ENCODE results near the gene LMF2.

DNA sequence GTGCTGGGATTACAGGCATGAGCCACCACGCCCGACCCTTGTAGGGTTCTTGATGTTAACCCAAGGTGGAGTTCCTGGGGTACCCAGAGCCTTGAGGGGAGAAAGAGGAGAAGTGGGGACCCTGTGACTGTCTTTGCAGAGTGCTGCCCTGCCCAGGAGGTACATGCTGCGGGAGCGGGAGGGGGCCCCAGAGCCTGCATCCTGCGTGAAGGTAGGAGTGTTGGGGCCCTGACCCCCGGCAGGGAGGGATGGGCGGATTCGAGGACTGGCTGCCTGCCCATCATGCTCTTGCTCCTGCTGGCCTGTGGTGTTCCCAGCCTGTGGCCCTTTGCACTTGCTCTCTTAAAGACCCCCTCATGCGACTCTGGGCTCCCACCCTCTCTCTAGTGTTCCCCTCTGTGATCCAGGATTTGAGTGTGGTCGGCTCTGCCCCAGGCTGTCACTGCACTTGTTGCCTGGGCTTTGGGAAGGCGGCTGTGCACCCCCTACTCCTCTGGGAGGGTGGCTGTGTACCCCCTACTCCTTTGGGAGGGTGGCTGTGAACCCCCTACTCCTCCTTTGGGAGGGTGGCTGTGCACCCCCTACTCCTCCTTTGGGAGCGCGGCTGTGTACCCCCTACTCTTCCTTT lies 13.4 kb upstream of the LMF2 start:
- TF ChIP-seq, protein P1, sequence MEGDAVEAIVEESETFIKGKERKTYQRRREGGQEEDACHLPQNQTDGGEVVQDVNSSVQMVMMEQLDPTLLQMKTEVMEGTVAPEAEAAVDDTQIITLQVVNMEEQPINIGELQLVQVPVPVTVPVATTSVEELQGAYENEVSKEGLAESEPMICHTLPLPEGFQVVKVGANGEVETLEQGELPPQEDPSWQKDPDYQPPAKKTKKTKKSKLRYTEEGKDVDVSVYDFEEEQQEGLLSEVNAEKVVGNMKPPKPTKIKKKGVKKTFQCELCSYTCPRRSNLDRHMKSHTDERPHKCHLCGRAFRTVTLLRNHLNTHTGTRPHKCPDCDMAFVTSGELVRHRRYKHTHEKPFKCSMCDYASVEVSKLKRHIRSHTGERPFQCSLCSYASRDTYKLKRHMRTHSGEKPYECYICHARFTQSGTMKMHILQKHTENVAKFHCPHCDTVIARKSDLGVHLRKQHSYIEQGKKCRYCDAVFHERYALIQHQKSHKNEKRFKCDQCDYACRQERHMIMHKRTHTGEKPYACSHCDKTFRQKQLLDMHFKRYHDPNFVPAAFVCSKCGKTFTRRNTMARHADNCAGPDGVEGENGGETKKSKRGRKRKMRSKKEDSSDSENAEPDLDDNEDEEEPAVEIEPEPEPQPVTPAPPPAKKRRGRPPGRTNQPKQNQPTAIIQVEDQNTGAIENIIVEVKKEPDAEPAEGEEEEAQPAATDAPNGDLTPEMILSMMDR (IDR thresholded peaks at IDR 0.05; ENCODE audit: low read depth, low read length): no peak
- TF ChIP-seq POLR2A (IDR thresholded peaks at IDR 0.05; ENCODE audit: extremely low read depth, insufficient read length) (no peak), MYC (IDR thresholded peaks at IDR 0.05; ENCODE audit: low read depth, low read length) (no peak)
- TF ChIP-seq, protein P2, sequence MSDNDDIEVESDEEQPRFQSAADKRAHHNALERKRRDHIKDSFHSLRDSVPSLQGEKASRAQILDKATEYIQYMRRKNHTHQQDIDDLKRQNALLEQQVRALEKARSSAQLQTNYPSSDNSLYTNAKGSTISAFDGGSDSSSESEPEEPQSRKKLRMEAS (IDR thresholded peaks at IDR 0.05; ENCODE audit: low read depth, low read length): no peak

All from NB4 (cell line).